Measurements from ENCODE around the gene SPECC1. TPM values are rescaled to one million over a fixed set of nuclear protein-coding genes. Genes with fewer than 3 reads are reported as not detected.

Gene SPECC1
- total and polyA plus RNA-seq, 3 donors from 2014 or later = 78.6 to 160 (median 148) TPM

GRCh38 chr17:20271011-20271610 is 262.0 kb downstream of the SPECC1 start:
- Histone ChIP-seq H3K4me3 (no peak overlapping the region), H3K27me3 (no peaks in the 10 kb centered on the region), H3K27ac (no peak overlapping the region), H3K9me3 (no peaks in the 10 kb centered on the region), H3K36me3 (ENCODE audit: low read depth, missing control alignments) (no peaks in the 10 kb centered on the region), H3K4me1 (peaks cover 6% of the 10 kb centered on the region)
- intact Hi-C loops (cut with DNase I; ENCODE audit: low total_unique reads) = no loop called here
- no peak for DNase-seq
- WGBS, 2 donors = 77 to 83% methylated on average over 5 of the region's 5 CpGs
- TF ChIP-seq POLR2A (IDR thresholded peaks at IDR 0.05) = no peak
- TF ChIP-seq CTCF (IDR thresholded peaks at IDR 0.05) = no peak

- no peak overlapping the region for H3K4me3 ChIP-seq
- no peaks in the 10 kb centered on the region for H3K9me3 ChIP-seq
- H3K4me1 ChIP-seq = peaks cover 6% of the 10 kb centered on the region
- no peaks in the 10 kb centered on the region for H3K36me3 ChIP-seq (ENCODE audit: low read depth, missing control alignments)
- 81 to 92% methylated on average over 8 of the region's 8 CpGs for WGBS, 2 donors
- no peak overlapping the region for H3K27ac ChIP-seq
- DNase-seq = no peak
- no peaks in the 10 kb centered on the region for H3K27me3 ChIP-seq
- TF ChIP-seq POLR2A (IDR thresholded peaks at IDR 0.05) = no peak
- TF ChIP-seq CTCF (IDR thresholded peaks at IDR 0.05) = no peak
- intact Hi-C loops (cut with DNase I; ENCODE audit: low total_unique reads) = no loop called here
Measured at GRCh38 chr17:20273741-20274500, 264.8 kb downstream of the SPECC1 start.

- 96 to 100% methylated on average over 2 of the region's 2 CpGs for WGBS, 2 donors
- no peak overlapping the region for H3K4me3 ChIP-seq
- H3K27me3 ChIP-seq = no peaks in the 10 kb centered on the region
- DNase-seq = no peak
- no peak overlapping the region for H3K27ac ChIP-seq
- H3K9me3 ChIP-seq = no peaks in the 10 kb centered on the region
- intact Hi-C loops (cut with DNase I; ENCODE audit: low total_unique reads) = no loop called here
- H3K36me3 ChIP-seq (ENCODE audit: low read depth, missing control alignments) = no peaks in the 10 kb centered on the region
- no peaks in the 10 kb centered on the region for H3K4me1 ChIP-seq
- no peak for TF ChIP-seq POLR2A (IDR thresholded peaks at IDR 0.05)
- no peak for TF ChIP-seq CTCF (IDR thresholded peaks at IDR 0.05)
Measured at GRCh38 chr17:20275653-20276052, 266.5 kb downstream of the SPECC1 start.

- H3K36me3 ChIP-seq (ENCODE audit: low read depth, missing control alignments) = no peaks in the 10 kb centered on the region
- 57 to 59% methylated on average over 2 of the region's 2 CpGs for WGBS, 2 donors
- intact Hi-C loops (cut with DNase I; ENCODE audit: low total_unique reads) = no loop called here
- H3K9me3 ChIP-seq = no peaks in the 10 kb centered on the region
- H3K4me3 ChIP-seq = no peak overlapping the region
- no peak for DNase-seq
- TF ChIP-seq CTCF (IDR thresholded peaks at IDR 0.05) (no peak), POLR2A (IDR thresholded peaks at IDR 0.05) (no peak)
- no peaks in the 10 kb centered on the region for H3K4me1 ChIP-seq
- no peak overlapping the region for H3K27ac ChIP-seq
- no peaks in the 10 kb centered on the region for H3K27me3 ChIP-seq
Measured at GRCh38 chr17:20276421-20276820, 267.3 kb downstream of the SPECC1 start.
